OCI-LY7 (cell line): ENCODE measurements around the gene USH1G. TPM values are rescaled to one million over a fixed set of nuclear protein-coding genes. Genes with fewer than 3 reads are reported as not detected.

ENCODE experiments used
- BruUV-seq: library from RNA; stranded (reverse); fragments of 400-500 nt; replicated peaks from 2 replicates; lab custom pipeline; 2021; lab: Mats Ljungman, UMichigan
- CTCF ChIA-PET: fragments of 300-600 bp; sonication (Branson Sonifier 250); formaldehyde crosslinking; loops from one replicate; lab custom pipeline; 2022; ENCODE audit warnings: antibody characterized with exemption; ENCODE audit not compliant: unreplicated experiment; lab: Charles Lee
- POLR2A ChIA-PET: fragments of 300-600 bp; sonication (Branson Sonifier 250); formaldehyde crosslinking; loops from one replicate; lab custom pipeline; 2022; ENCODE audit warnings: antibody characterized with exemption; lab: Charles Lee
- DNase-seq: peaks from one replicate; pipeline ENCODE4 v3.0.0-alpha.2; 2015; ENCODE audit warnings: low spot score
- H2AFZ ChIP-seq: fragments of 200-600 bp; sonication (generic), shearing (Covaris generic); 2 replicates; pipeline ENCODE4 v1.6.1; 2014; ENCODE audit warnings: mild to moderate bottlenecking, antibody characterized with exemption, low read length, moderate library complexity
- H3K27ac ChIP-seq: fragments of 200-600 bp; sonication (generic); 2 replicates; pipeline ENCODE4 v1.5.1; 2014; ENCODE audit warnings: mixed run types, low read depth, mild to moderate bottlenecking, moderate library complexity, low read length, inconsistent platforms; ENCODE audit not compliant: poor library complexity, severe bottlenecking
- H3K36me3 ChIP-seq: fragments of 200-600 bp; sonication (generic); 2 replicates; pipeline ENCODE4 v1.6.1; 2014; ENCODE audit warnings: mild to moderate bottlenecking, antibody characterized with exemption, low read length, moderate library complexity, mixed read lengths; ENCODE audit not compliant: insufficient read depth
- H3K4me1 ChIP-seq: fragments of 200-600 bp; sonication (generic); 2 replicates; pipeline ENCODE4 v1.5.1; 2014; ENCODE audit warnings: mild to moderate bottlenecking, low read length; ENCODE audit not compliant: insufficient read depth, poor library complexity, severe bottlenecking
- H3K4me2 ChIP-seq: fragments of 200-600 bp; sonication (generic); 2 replicates; pipeline ENCODE4 v1.6.1; 2014; ENCODE audit warnings: mild to moderate bottlenecking, low read length
- H3K4me3 ChIP-seq: fragments of 200-600 bp; sonication (generic); 2 replicates; pipeline ENCODE4 v1.5.1; 2014; ENCODE audit warnings: mild to moderate bottlenecking, low read depth, low read length; ENCODE audit not compliant: poor library complexity, severe bottlenecking
- H3K79me2 ChIP-seq: fragments of 200-600 bp; sonication (generic); 2 replicates; pipeline ENCODE4 v1.6.1; 2016; ENCODE audit warnings: low read depth, mild to moderate bottlenecking, low read length, moderate library complexity, mixed read lengths; ENCODE audit not compliant: insufficient read depth
- H3K9me2 ChIP-seq: fragments of 200-600 bp; sonication (generic); 2 replicates; pipeline ENCODE4 v1.6.1; 2016; ENCODE audit warnings: mild to moderate bottlenecking, low read length, mixed read lengths; ENCODE audit not compliant: insufficient read depth
- H3K9me3 ChIP-seq: fragments of 200-600 bp; sonication (generic); 2 replicates; pipeline ENCODE4 v1.6.1; 2014; ENCODE audit warnings: mild to moderate bottlenecking, mixed run types, low read length, mixed read lengths
- H4K20me1 ChIP-seq: fragments of 200-600 bp; sonication (generic); 2 replicates; pipeline ENCODE4 v1.6.1; 2014; ENCODE audit warnings: mild to moderate bottlenecking, antibody characterized with exemption, low read length, moderate library complexity, mixed read lengths; ENCODE audit not compliant: insufficient read depth
- CTCF ChIP-seq: fragments of 200-600 bp; sonication (generic); conservative IDR thresholded peaks from 2 replicates; pipeline ENCODE4 v1.5.1; 2014; ENCODE audit warnings: mild to moderate bottlenecking, antibody characterized with exemption, low read length, moderate library complexity, mixed read lengths
- EZH2phosphoT487 ChIP-seq: fragments of 200-600 bp; sonication (generic); IDR thresholded peaks from 2 replicates; pipeline ENCODE4 v1.6.1; 2018; ENCODE audit warnings: low read depth, borderline replicate concordance, mild to moderate bottlenecking, mixed run types, antibody characterized with exemption, low read length, moderate library complexity, mixed read lengths
- intact Hi-C: fragments of 100-400 bp; cut with micrococcal nuclease; formaldehyde crosslinking; loops from one replicate; pipeline ENCODE4 v1.10.0; 2022; ENCODE audit not compliant: unreplicated experiment
- total RNA-seq, 2 experiments: library from RNA; depleted of rRNA in 1 of 2; stranded (reverse); fragments of >200 nt in 1 of 2; shearing (Covaris generic) in 1 of 2; gene quantifications; 2 replicates each; pipeline ENCODE4 v1.2.3, GENCODE V29; 2014 to 2022

The USH1G gene
- total RNA-seq, 2 experiments from 2014 or later, result not detected

GRCh38 chr17:74919440-74920305, 3.4 kb downstream of the USH1G start:
- no peak for DNase-seq
- ChIA-PET POLR2A (no interaction called here), CTCF (interaction anchor here (0.5 kb wide), 1 partner anchor 1664 kb away, joined by 6 read pairs; no protein-coding TSS in a partner anchor)
- Histone ChIP-seq H3K79me2 (no peaks in the 10 kb centered on the region), H3K4me1 (no peaks in the 10 kb centered on the region), H3K27ac (no peak overlapping the region), H3K9me3 (no peaks in the 10 kb centered on the region), H2AFZ (no peak overlapping the region), H4K20me1 (no peaks in the 10 kb centered on the region), H3K4me3 (no peak overlapping the region), H3K36me3 (no peaks in the 10 kb centered on the region), H3K9me2 (no peaks in the 10 kb centered on the region), H3K4me2 (no peak overlapping the region)
- BruUV-seq, result no TSS peak
- TF ChIP-seq EZH2phosphoT487 (no peak), CTCF (peak; percentile 32; the same call in 1 of the 2 replicates)
- intact Hi-C loops, result no loop called here

- H3K9me2 ChIP-seq, result no peaks in the 10 kb centered on the region
- no peaks in the 10 kb centered on the region for H3K4me1 ChIP-seq
- no peak for TF ChIP-seq CTCF
- no peak for TF ChIP-seq EZH2phosphoT487
- H3K27ac ChIP-seq, result no peak overlapping the region
- POLR2A ChIA-PET, result no interaction called here
- DNase-seq, result no peak
- CTCF ChIA-PET, result interaction anchor here (0.5 kb wide), 1 partner anchor 1665 kb away, joined by 6 read pairs; no protein-coding TSS in a partner anchor
- no peak overlapping the region for H3K4me3 ChIP-seq
- no peak overlapping the region for H2AFZ ChIP-seq
- intact Hi-C loops, result no loop called here
- no peaks in the 10 kb centered on the region for H3K79me2 ChIP-seq
- no peaks in the 10 kb centered on the region for H3K36me3 ChIP-seq
- H3K4me2 ChIP-seq, result no peak overlapping the region
- no TSS peak for BruUV-seq
- no peaks in the 10 kb centered on the region for H3K9me3 ChIP-seq
- H4K20me1 ChIP-seq, result no peaks in the 10 kb centered on the region
Measured at GRCh38 chr17:74918906-74919305, 4.1 kb downstream of the USH1G start.

- POLR2A ChIA-PET, result interaction anchor here (0.6 kb wide), 1 partner anchor 624 kb away, joined by 4 read pairs; no protein-coding TSS in a partner anchor
Measured at GRCh38 chr17:74917430-74917829, 5.6 kb downstream of the USH1G start.

More at GRCh38 chr17:74917430-74917829, 5.6 kb downstream of the USH1G start:
- H3K4me3 ChIP-seq, result no peak overlapping the region
- H3K79me2 ChIP-seq, result no peaks in the 10 kb centered on the region
- H3K36me3 ChIP-seq, result no peaks in the 10 kb centered on the region
- TF ChIP-seq EZH2phosphoT487 (no peak), CTCF (no peak)
- H3K9me3 ChIP-seq, result no peaks in the 10 kb centered on the region
- BruUV-seq, result no TSS peak
- peak; percentile 22 for DNase-seq
- no peaks in the 10 kb centered on the region for H3K9me2 ChIP-seq
- no peak overlapping the region for H3K27ac ChIP-seq
- no peaks in the 10 kb centered on the region for H4K20me1 ChIP-seq
- no peak overlapping the region for H3K4me2 ChIP-seq
- no peaks in the 10 kb centered on the region for H3K4me1 ChIP-seq
- intact Hi-C loops, result no loop called here
- 0 out of 2 replicates have a peak overlapping the region, but pooled peaks have one; percentile 12 for H2AFZ ChIP-seq
- CTCF ChIA-PET, result no interaction called here
